Stimulated activated CD8-positive, alpha-beta memory T cell treated with anti-CD3 and anti-CD28 coated beads, Interleukin-12 subunit alpha, Interleukin-12 subunit beta, amount 100 ng/mL, for 24 hours (primary cell): Measurements from ENCODE around the gene TMEM121.

Source experiments
- DNase-seq: peaks from one replicate; pipeline ENCODE4 v3.0.0-alpha.2; 2020; ENCODE audit errors: extremely low read depth

The TMEM121 gene

DNA sequence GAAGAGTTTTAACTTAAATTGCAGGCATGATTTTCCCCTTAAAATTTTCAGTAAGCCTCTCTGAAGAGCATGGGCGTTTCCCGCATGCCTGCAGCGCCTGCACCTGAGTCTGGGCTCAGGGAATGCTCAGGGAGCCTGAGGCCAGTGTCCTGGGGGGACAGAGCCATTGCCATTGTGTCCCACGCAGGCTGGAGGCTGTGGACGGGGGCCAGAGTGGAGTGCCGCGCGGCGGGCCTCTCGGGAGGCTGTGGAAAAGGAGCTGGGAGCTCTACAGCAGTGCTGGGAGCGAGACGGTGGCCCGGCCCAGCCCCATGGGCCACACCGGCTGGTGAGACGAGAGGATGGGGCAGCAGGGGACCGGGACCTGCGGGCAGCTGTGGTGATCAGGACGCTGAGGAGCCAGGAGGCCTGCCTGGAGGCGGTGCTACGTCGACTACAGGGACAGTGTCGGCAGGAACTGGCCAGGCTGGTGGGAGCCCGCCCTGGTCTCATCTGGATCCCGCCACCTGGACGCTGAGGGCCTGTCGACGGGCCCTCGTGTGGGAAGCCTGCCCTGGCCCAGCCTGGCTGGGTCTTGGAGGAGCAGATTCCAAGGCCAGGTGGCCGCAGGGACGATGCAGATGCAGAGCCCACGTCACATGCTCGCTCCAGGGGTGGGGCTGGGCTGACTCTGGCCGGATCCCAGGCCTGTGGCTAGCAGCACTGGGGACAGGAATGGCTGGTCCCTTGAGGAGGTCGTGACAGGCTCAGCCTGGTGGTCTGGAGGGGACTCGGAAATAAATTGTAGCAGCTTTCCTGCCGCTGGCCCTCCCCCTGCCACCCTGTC is 27.7 kb upstream of the TMEM121 start:
- DNase-seq: no peak

DNA sequence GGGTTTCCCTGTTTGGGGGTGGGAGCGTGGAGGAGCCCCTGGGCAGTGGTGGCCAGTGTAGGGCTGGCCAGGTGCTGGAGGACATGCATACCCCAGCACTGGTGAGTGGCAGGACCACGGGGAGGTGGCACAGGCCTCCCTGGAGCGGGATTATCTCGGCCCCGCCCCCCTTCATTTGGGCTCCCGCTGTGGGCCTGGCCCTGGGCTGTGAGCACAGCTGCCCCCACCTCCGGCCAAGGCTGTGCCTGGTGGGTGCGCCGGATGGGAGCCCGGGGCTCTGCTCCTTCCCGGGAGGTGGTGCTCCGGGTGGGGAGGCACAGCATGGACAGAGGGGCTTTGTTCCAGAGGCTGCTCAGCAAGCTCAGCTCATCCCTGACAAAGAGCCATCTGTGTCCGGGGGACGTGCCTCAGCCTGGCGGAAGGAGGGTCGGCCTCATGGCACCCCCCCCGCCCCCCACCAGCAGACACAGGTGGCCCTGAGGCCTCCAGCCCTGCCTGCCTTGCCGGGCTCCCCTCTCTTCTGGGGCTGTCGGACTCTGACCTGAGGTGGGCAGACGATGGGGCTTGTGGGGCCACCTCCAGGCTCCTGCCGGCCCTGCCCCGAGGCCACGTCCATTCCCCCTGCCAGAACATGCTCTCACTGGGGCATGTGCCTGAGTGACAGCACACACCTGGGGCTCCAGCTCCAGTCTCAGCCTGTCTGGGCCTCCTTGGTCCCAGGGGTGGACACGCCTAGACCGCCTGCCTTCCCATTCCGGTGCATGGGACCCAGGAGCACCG is 26.9 kb upstream of the TMEM121 start:
- DNase-seq: no peak

DNA sequence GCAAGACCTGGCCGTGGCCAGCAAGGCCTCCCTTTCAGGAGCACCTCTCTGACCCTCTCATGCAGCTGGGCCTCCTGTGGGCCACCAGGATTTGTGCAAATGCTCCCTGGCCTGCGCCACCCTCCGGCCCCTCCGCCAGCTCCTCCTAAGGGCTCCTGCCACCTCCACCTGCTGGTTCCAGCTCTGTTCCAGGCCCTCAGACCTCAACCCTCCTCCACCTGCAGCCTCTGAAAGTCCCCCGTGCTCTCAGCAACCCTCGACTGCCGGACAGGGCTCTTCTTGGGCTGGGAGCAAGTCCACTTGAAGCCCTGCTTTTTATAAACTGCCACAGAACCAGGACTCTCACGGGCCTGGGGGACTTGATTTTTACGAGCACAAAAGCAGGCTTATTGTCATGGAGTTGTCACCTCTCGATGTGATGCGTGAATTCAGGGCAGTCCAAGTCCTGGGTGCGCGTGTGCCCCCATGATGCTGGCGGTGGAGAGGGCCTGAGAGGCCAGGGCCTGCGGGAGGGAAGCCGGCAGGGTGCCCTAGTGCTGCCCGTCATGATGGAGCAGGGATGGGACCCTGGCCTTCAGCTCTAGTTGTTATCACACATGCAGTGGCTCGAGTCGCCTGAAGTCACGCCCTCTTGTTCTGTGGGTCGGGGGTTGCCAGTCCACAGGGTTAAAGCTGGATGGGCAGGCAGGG is 26.2 kb upstream of the TMEM121 start:
- no peak for DNase-seq

DNA sequence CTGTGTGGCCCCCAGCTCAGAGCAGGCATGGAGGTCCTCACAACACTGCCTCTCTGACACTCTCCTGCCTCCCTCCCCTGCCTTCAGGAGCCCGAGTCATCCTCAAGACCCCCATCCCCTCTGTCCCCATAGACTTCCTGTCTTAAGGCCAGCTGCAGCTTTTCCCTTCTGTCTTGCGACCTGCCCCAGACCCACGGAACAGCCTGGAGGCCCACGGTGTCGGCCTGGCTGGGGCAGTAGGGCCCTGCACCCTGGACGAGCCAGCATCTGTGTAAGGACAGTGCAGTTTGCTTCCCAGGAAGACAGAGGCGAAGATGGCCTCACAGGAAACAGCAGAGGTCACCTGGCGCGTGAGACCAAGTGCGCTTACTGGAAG is 25.7 kb upstream of the TMEM121 start:
- no peak for DNase-seq

DNA sequence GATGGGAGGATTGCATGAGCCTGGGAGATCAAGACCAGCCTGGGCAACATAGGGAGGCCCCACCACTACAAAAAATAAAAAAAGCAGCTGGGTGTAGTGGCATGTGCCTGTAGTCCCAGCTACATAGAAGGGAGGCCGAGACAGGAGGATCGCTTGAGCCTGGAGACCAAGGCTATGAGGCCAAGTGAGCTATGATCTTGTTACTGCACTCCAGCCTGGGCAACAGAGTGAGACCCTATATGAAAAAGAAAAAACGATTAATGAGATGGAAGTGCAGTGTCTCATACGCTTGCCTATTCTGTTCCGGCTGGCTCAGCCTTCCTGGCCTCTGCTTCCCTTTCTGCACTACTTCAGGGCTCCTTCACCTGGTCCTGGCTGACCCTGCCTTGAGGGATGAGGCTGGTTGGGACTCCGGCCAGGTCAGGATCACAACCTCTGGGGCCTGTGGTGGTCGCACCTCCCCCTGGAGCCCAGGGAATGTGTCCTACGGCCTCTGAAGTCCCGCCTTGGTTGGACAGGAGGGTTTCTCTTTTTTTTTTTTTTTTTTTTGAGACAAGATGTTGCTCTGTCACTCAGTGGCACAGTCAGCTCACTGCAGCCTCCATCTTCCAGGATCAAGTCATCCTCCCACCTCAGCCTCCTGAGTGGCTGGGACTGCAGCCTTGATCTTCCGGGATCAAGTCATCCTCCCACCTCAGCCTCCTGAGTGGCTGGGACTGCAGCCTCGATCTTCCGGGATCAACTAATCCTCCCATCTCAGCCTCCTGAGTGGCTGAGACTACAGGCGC is 24.7 kb upstream of the TMEM121 start:
- DNase-seq: no peak

DNA sequence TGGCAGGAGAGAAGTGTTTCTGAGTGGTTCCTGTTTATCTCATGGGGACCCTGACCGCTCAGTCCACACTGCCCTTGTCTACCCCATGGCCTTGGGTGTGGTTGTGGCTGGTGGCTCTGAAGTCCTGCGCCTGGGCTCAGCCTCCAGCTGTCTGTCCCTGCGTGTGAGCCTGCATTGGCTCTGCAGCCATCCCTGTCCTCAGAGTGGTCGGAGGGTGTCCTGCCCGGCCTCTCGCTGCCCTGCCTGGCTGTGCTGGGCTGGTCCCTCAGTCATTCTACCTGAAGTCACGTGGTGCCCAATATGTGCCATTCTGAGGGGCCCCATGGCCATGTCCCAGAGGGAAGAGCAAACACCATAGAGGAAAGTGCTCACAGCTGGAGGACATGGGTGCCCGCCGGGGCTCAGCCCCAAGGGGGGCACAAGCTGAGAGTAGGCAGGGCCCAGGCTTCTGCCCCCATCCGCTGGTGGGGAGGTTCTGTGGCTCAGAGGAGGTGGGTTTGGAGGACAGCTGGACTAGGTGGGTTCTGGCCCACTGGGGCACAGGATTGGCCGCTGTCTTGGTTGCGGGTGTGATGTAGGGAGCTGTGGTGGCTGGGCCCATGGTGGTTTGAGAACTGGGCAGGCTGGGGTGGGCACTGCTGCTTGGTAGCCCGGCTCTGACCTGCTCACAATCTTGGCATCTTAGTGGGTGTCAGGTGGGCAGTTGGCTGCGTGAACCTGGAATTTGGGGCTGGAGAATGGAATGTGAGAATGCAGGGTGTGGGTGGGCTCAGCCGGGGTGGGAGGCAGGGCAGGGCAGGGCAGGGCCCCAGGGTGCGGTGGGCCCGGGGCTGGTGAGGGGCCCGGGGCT is 23.7 kb upstream of the TMEM121 start:
- DNase-seq: no peak

DNA sequence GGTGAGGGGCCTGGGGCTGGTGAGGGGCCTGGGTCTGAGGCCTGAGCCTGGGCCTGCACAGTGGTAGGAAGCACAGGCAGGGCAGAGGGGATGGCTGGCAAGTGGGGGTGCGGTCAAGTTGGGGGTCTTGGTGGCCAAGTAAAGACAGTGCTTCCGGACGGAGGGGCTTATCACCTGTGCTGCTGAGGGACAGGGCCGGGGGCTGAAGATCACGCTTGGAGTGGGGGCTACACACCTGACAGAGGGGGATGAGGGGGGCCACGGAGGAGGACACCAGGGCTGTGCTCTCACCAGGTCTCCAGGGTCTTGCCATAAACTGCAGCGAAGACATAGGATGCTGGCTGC is 23.1 kb upstream of the TMEM121 start:
- no peak for DNase-seq

DNA sequence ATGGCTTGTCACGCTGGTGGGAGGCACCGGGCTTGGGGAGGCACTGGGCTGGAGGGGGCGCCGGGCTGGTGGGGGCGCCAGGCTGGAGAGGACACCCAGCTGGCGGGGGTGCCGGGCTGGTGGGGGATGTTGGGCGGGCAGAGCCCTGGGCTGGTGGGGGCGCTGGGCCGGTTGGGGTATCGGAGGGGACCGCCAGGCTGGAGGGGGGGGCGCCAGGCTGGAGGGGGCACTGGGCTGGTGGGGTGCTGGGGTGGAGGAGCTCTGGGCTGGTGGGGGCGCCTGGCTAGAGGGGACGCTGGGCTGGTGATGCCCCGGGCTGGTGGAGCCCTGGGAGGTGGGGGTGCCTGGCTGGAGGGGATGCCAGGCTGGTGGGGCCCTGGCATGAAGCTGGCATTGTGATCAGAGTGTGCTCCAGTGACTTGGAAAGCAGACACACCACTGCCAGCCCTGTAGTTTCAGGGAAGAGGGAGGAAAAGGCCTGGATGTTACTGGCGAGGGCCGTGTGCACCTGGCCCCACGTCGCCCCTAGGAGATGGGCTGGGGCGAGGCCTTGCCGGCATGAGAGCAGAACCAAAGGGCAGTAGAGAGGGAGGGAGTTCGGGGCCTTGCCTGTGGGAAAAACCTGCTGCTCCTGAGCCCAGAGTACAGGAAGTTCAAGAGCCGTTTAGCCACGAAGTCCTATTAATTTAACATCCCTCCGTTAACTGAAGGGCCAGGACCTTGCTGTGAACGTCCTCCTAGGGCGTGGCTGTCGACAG is 22.3 kb upstream of the TMEM121 start:
- DNase-seq: no peak

DNA sequence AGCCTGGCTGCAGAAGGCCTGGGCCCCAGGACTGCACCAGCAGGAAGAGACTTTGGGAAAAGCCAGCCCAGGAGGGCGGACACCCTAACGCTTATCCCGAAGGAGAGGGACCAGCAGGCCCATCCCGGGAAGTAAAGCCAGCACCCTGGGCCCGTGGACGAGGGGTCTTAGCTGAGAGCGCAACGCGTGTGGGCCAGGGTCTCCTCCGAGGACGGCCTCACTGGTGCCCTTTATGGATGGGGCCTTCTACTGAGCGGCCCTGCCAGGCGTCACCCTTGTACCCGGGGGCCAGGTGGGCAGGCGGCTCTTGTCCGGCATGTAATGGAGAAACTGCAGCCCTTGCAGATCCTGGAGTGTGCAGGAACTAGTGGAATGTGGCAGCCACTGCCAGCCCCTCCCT is 21.3 kb upstream of the TMEM121 start:
- DNase-seq: no peak

DNA sequence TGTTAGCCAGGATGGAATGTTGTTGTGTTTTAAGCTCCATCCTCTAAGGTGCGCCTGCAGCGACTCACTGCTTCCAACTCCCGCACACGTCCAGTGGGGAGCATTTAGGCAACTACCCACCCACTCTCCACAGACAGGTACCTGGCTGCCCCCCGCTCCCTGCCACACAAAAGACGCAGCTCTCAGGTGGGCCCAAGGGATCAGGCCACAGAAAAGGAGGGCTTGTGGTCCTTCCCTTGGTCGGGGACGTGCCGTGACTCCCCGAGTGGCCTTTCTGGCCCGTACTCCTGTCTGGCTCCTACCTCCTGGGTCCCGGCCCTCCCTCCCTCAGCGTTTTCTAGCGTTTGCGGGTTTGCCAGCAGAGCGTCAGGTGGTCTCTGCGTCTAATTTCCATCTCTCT is 19.1 kb upstream of the TMEM121 start:
- no peak for DNase-seq

DNA sequence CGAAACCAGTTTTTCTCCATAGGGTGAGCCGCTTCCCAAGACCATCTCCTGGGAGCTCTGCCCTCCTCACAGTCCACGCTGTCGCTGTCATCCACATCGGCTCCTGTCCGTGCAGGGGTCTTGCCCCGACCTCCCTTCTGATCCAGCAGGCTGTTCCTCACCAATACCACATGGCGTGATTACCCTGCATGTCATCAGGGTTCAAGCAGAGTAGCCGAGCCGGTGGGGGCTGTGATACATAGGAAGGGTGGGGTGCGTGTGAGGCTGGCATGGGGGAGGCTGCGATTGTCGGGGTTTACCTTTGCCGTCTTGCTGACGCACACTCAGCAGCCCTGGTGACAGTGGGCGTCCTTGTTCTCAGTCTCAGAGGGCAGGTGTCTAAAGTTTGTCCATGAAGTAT is 18.3 kb upstream of the TMEM121 start:
- no peak for DNase-seq

DNA sequence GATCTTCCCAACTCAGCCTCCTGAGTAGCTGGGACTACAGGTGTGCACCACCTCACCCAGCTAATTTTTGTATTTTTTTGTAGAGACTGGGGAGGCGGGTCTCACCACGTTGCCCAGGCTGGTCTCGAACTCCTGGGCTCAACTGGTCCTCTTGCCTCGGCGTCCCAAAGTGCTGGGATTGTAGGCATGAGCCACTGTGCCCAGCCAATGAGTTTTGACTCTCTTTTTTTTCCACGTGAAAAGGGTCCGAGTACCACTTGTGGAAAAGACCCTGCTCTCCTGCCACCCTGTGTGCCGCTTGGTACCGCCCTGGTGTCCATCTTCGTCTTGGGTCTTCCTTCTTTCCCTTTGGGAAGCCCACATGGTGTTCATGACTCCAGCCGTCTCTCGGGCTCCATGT is 17.8 kb upstream of the TMEM121 start:
- no peak for DNase-seq

DNA sequence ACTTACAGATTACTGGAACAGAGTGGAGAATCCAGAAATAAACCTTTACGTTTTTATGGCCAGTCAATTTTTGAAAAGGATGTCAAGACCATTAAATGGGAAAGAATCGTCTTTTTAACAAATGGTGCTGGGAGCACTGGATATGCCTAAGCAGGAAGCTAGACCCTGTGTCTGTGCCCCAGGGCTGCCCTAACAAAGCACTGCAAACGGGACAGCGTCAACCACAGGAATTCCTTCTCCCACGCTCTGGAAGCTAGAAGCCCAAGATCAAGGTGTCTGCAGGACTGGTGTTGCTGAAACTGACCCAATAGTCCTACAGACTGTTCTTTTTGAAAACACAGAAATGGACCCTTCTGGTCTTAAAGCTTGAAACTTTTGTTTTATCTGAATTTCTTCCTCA is 9.3 kb upstream of the TMEM121 start:
- DNase-seq: no peak

DNA sequence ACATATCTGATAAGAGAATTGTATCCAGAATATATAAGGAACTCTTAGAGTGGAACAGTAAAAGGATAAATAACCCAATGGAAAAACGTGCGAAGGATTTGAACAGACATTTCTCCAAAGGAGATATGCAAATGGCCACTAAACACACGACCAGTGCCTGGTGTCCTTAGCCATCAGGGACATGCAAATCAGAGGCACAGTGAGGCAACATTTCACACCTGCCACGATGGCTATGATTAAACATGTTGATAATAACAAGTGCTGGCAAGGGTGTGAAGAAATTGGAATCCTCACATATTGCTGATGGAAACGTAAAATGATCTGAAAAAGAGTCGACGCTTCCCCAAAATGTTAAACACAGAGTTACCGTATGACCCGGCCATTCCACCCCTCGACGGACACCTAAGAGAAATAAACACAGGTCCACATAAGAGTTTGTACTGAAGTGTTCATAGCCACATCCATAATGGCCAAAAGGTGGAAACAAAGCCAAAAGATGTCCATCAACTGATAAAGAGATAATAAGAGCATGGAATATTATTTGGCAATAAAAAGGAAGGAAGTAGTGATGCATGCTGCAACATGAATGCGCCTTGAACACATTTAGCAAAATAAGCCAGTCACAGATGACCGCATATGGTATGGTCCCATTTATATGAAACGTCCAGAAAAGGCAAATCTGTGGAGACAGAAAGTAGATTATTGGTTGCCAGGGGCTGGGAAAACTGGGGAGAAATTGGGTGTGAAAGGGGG is 6.3 kb upstream of the TMEM121 start:
- no peak for DNase-seq

DNA sequence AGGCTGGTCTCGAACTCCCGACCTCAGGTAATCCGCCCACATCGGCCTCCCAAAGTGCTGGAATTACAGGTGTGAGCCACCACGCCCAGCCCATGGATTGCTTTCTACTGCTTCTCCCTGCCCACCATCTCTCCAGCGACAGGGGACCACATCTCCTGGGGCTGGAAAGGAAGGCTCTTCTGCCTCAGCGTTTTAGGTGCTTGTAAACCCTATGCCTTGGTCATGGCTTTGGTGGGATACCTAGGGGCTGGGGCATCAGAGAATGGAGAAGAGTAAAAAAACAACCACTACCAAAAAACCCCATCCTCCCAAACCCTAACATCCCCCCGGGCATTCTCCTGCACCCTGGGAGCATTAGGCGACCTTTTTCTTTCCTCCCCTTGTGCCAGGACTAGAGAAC is 1.1 kb upstream of the TMEM121 start:
- no peak for DNase-seq

DNA sequence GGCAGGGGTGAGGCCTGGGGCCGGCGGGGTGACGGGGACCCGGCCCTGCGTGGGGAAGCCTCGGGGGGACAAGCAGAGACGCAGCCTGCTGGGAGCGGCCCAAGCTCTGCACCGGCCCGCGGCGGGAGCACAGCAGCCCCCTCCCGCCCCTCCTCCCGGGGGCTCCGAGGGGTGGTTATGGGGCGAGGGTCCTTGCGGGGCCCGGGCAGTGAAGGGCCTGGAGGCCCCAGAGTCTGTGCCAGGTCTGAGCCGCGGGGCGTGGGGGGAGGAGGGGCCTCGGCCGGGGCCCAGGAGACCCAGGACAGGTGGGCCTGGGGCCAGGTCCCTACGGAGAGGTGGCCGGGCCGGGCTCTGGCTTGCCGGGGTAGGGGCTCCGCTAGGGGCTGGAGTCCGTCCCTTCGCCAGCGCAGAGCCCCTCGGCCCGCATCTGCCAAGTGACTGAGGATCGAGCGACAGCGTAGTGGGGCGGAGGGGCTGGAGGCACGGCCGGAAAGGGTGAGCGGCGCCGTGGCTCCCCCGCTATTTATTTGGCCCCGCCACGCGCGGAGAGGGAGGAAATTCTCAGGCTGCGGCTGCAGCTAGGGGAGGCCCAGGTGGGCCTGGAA is 495 bp downstream of the TMEM121 start:
- no peak for DNase-seq

DNA sequence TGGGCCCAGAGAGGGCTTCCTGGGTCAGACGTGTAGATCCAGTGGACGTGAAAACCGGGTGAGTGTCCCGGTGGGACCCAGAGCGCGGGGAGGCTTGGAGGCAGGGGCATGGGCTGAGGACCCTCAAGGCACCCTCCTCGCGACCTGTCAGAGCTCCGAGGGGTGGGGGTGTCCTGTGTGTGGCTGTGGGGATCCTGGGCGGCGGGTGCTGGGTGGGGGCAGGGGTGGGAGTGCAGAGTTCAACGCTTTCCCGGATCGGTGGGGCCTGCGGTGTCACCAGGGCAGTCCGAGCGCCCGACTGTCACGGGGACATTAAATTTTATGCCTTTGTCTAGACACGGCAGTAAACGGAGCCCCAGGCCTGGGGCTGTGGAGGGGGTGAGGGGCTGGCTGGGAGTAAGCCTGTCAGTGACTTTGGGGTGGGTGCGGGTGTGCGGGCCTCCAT is 1.0 kb downstream of the TMEM121 start:
- no peak for DNase-seq

DNA sequence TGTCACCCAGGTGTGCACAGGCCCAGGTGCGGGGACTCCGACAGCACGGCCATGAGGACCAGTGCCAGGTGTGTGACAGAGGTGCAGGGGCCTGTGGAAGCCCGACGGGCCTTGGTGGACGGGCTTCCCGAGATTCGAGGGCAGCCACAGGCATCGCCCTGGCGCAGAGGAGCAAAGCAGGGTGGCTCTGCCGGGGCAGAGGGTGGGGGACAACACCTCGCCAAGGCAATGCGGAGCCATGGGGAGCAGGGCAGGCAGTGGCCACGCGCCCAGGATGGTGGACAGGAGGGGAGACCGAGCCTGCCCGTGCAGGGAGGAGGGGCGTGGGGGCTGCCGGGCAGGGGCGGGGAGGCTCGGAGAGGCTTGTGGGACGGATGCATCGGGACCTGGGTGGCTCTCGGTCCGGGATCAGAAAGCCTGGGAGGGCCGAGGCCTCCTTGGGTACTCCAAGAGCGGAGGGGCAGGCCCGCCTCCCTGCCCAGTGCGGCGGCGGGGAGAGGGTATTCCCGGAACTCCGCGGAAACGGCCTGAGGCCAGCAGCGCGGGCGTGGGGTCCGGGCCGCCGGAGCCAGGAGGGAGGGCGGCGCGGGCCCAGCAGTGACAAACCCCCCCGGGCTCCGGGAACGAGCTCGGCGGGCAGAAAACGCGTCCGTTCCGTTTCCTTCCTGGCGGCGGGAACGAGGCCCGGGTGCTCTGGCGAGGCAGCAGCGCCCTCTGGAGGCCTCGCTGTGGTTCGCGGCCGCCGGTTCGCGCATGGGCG is 1.6 kb downstream of the TMEM121 start:
- peak; percentile 48 for DNase-seq
